ENCODE measurements around the gene STOM. TPM values are rescaled to one million over a fixed set of nuclear protein-coding genes. Genes with fewer than 3 reads are reported as not detected.

Gene STOM
- total RNA-seq, 1 donor from 2014 or later: 16.1 TPM

DNA sequence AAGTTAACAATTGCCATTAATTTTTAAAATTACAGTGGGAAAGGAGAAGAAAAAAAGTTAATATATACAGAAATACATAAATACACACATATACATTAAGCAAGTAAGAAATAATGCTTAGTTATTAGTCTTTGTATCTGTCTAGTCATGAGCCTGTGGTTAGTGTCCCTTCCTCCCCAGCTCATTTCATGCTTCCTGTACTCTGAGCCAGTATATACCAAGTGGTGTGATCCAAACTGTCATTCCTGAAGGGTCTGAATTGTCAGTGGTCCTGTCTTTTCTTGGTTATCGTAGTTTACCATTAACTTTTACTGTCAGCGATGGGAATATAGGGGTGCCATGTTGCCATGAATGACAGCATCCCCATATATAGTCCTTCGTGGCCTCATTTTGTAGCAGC is 24.2 kb upstream of the STOM start:
- Mint-ChIP-seq H3K9me3 (ENCODE audit: unreplicated experiment) (no peaks in the 10 kb centered on the region), H3K4me1 (ENCODE audit: unreplicated experiment) (peaks cover 26% of the 10 kb centered on the region), H3K27me3 (ENCODE audit: unreplicated experiment) (peaks cover 3% of the 10 kb centered on the region), H3K4me3 (ENCODE audit: unreplicated experiment) (no peak overlapping the region), H3K36me3 (ENCODE audit: low read depth, unreplicated experiment) (no peaks in the 10 kb centered on the region), H3K27ac (ENCODE audit: unreplicated experiment) (no peak overlapping the region)
- no peak for DNase-seq (ENCODE audit: low spot score)
- TF ChIP-seq, protein P1, sequence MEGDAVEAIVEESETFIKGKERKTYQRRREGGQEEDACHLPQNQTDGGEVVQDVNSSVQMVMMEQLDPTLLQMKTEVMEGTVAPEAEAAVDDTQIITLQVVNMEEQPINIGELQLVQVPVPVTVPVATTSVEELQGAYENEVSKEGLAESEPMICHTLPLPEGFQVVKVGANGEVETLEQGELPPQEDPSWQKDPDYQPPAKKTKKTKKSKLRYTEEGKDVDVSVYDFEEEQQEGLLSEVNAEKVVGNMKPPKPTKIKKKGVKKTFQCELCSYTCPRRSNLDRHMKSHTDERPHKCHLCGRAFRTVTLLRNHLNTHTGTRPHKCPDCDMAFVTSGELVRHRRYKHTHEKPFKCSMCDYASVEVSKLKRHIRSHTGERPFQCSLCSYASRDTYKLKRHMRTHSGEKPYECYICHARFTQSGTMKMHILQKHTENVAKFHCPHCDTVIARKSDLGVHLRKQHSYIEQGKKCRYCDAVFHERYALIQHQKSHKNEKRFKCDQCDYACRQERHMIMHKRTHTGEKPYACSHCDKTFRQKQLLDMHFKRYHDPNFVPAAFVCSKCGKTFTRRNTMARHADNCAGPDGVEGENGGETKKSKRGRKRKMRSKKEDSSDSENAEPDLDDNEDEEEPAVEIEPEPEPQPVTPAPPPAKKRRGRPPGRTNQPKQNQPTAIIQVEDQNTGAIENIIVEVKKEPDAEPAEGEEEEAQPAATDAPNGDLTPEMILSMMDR (IDR thresholded peaks at IDR 0.05; ENCODE audit: unreplicated experiment): no peak

DNA sequence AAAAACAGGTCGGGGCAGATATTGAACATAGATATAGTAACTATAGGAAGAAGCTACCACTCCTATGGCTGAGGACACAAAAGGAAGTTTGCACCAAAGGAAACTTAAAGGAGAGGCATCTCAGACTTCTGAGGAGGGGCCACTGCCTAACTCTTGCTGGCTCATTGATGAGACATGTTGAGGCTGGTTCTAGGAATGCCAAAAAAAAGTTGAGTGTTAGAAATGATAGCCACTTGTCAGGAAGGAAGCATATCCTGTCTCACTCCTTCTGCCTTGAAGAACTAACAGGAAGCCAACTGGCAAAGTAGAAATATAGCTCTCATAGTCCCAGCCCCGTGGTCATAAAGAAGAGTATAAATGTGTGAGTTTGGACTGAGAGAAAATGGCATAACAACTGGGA is 23.3 kb upstream of the STOM start:
- Mint-ChIP-seq H3K4me3 (ENCODE audit: unreplicated experiment) (no peak overlapping the region), H3K27me3 (ENCODE audit: unreplicated experiment) (peaks cover 3% of the 10 kb centered on the region), H3K36me3 (ENCODE audit: low read depth, unreplicated experiment) (no peaks in the 10 kb centered on the region), H3K9me3 (ENCODE audit: unreplicated experiment) (no peaks in the 10 kb centered on the region), H3K27ac (ENCODE audit: unreplicated experiment) (no peak overlapping the region), H3K4me1 (ENCODE audit: unreplicated experiment) (peaks cover 26% of the 10 kb centered on the region)
- TF ChIP-seq, protein P1 (IDR thresholded peaks at IDR 0.05; ENCODE audit: unreplicated experiment): no peak
- DNase-seq (ENCODE audit: low spot score): no peak

DNA sequence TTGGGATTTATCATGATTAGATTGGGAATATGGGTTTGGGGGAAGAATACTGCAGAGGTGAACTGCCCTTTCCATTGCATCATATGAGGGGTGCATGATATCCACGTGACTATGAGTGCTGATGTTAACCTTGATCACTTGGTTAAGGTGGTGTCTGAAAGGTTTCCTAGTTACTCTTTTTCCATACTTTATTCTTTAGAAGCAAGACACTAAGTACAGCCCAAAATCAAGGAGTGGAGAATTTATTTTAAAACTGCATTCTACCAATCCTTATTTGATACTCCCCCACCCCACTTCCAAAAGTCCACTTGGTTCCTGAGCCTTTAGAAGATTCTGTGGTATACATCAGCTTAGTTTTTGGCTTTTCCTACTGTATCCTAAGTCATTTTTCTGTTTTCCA is 20.3 kb upstream of the STOM start:
- no peaks in the 10 kb centered on the region for H3K36me3 Mint-ChIP-seq (ENCODE audit: low read depth, unreplicated experiment)
- DNase-seq (ENCODE audit: low spot score): no peak
- H3K4me1 Mint-ChIP-seq (ENCODE audit: unreplicated experiment): peaks cover 26% of the 10 kb centered on the region
- H3K9me3 Mint-ChIP-seq (ENCODE audit: unreplicated experiment): no peaks in the 10 kb centered on the region
- no peak overlapping the region for H3K4me3 Mint-ChIP-seq (ENCODE audit: unreplicated experiment)
- peaks cover 3% of the 10 kb centered on the region for H3K27me3 Mint-ChIP-seq (ENCODE audit: unreplicated experiment)
- TF ChIP-seq, protein P1 (IDR thresholded peaks at IDR 0.05; ENCODE audit: unreplicated experiment): no peak
- no peak overlapping the region for H3K27ac Mint-ChIP-seq (ENCODE audit: unreplicated experiment)

DNA sequence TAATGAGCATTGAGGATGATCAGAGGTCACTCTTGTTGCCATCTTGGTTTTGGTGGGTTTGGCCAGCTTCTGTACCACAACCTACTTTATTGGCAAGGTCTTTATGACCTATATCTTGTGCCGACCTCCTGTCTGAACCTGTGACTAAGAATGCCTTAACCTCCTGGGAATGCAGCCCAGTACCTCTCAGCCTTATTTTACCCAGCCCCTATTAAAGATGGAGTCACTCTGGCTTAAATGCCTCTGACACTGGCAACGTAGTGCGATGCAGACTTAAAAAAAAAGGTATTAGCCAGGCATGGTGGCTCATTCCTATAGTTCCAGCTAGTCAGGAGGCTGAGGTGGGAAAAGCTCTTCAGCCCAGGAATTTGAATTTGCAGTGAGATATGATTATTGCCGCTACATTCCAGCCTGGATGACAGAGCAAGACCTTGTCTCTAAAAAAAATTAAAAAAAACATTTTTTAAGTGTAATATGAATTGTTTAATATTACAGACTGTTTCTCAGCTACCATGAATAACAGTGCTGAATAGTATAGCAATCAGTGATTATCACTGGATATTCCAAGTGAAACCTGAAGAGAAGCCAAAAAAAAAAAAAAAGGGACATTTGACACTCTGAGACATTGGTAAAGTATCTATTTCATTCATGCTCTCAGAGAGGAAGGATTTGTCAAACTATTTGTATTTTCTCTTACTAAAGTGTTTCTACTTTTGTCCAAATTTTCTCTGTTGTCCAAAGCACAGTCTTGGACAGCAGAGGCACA is 18.3 kb upstream of the STOM start:
- TF ChIP-seq, protein P1 (IDR thresholded peaks at IDR 0.05; ENCODE audit: unreplicated experiment): no peak
- no peaks in the 10 kb centered on the region for H3K9me3 Mint-ChIP-seq (ENCODE audit: unreplicated experiment)
- no peak overlapping the region for H3K27ac Mint-ChIP-seq (ENCODE audit: unreplicated experiment)
- no peak overlapping the region for H3K4me3 Mint-ChIP-seq (ENCODE audit: unreplicated experiment)
- H3K27me3 Mint-ChIP-seq (ENCODE audit: unreplicated experiment): peaks cover 3% of the 10 kb centered on the region
- H3K4me1 Mint-ChIP-seq (ENCODE audit: unreplicated experiment): peaks cover 13% of the 10 kb centered on the region
- no peaks in the 10 kb centered on the region for H3K36me3 Mint-ChIP-seq (ENCODE audit: low read depth, unreplicated experiment)
- no peak for DNase-seq (ENCODE audit: low spot score)

DNA sequence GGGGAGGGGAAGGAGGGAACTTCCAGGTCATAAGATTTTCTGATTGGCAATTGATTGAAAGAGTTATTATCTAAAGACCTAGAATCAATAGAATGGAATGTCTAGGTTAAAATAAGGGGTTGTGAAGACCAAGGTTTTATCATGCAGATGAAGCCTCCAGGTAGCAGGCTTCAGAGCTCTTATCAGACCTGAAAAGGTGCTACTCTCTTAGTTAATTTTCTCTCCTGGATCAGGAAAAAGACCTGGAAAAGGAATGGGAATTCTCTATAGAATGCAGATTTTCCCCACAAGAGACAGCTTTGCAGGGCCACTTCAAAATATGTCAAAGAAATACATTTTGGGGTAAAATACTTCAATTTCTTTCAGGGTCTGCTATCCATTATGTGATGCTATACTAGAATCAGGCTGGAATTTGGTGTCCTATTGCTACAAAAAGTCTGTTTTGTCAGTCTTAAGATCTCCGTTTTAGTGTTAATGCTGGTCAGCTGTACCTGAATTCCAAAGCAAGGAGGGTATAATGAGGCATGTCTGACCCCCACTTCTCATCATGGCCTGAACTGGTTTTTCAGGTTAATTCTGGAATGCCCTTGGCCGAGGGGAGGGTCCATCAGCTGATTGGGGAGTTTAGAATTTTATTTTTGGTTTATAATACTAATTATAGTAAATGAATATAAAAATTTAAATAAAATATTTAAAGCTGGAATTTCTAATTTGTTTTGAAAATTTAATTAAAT is 16.6 kb upstream of the STOM start:
- H3K36me3 Mint-ChIP-seq (ENCODE audit: low read depth, unreplicated experiment): no peaks in the 10 kb centered on the region
- H3K4me3 Mint-ChIP-seq (ENCODE audit: unreplicated experiment): no peak overlapping the region
- H3K27me3 Mint-ChIP-seq (ENCODE audit: unreplicated experiment): peaks cover 3% of the 10 kb centered on the region
- no peak overlapping the region for H3K27ac Mint-ChIP-seq (ENCODE audit: unreplicated experiment)
- no peak for DNase-seq (ENCODE audit: low spot score)
- TF ChIP-seq, protein P1 (IDR thresholded peaks at IDR 0.05; ENCODE audit: unreplicated experiment): no peak
- H3K4me1 Mint-ChIP-seq (ENCODE audit: unreplicated experiment): no peaks in the 10 kb centered on the region
- no peaks in the 10 kb centered on the region for H3K9me3 Mint-ChIP-seq (ENCODE audit: unreplicated experiment)
